Aorta (tissue), 5 donors: ENCODE measurements around the gene SLC2A4RG. TPM values are rescaled to one million over a fixed set of nuclear protein-coding genes. Genes with fewer than 3 reads are reported as not detected.

Experiments used
- ATAC-seq: fragments of 200-7000 bp; cut with Tn5 transposase; one replicate; pipeline ENCODE4 v1.9.1; 2022; ENCODE audit warnings: moderate library complexity; ENCODE audit not compliant: low FRiP score
- DNase-seq, 2 donors: peaks; one replicate each; pipeline ENCODE4 v3.0.0-alpha.2; 2020
- H3K27ac ChIP-seq, 2 donors: one replicate each; pipeline ENCODE4 v1.5.1; 2013; ENCODE audit warnings: low read length in 2 of 2, mild to moderate bottlenecking in 2 of 2, moderate library complexity in 2 of 2, control low read depth in 1 of 2, inconsistent platforms in 1 of 2, low read depth in 1 of 2
- H3K27me3 ChIP-seq, 2 donors: one replicate each; pipeline ENCODE4 v1.6.1; 2013; ENCODE audit warnings: control low read depth in 1 of 2, low read length in 1 of 2, mild to moderate bottlenecking in 1 of 2, moderate library complexity in 1 of 2; ENCODE audit not compliant: insufficient read depth in 2 of 2, control insufficient read depth in 1 of 2
- H3K36me3 ChIP-seq, 2 donors: one replicate each; pipeline ENCODE4 v1.6.1; 2013; ENCODE audit warnings: control low read depth in 1 of 2, low read length in 1 of 2, mild to moderate bottlenecking in 1 of 2; ENCODE audit not compliant: insufficient read depth in 2 of 2, control insufficient read depth in 1 of 2
- H3K4me1 ChIP-seq, 2 donors: one replicate each; pipeline ENCODE4 v1.6.1; 2013; ENCODE audit warnings: low read length in 2 of 2, control low read depth in 1 of 2, mild to moderate bottlenecking in 1 of 2, moderate library complexity in 1 of 2; ENCODE audit not compliant: insufficient read depth in 2 of 2, control insufficient read depth in 1 of 2
- H3K4me3 ChIP-seq, 2 donors: one replicate each; pipeline ENCODE4 v1.5.1; 2013; ENCODE audit warnings: low read length in 2 of 2, control low read depth in 1 of 2, mild to moderate bottlenecking in 1 of 2
- H3K9me3 ChIP-seq: one replicate; pipeline ENCODE4 v1.6.1; 2013; ENCODE audit warnings: mild to moderate bottlenecking, low read length; ENCODE audit not compliant: control insufficient read depth
- WGBS, 2 donors: extraction: QIAGEN DNeasy Blood & Tissue Kit; methylation state at CpG; one replicate each; pipeline ENCODE4 v1.1.7; 2013; 5-methylcytosine and 5-hydroxymethylcytosine counted together
- intact Hi-C, 2 donors: fragments of 100-400 bp; cut with DNase I; formaldehyde crosslinking; loops; one replicate each; pipeline versions ENCODE4 v1.14.2 to v1.15.0; 2022
- polyA plus RNA-seq, 2 donors: library from polyadenylated mRNA; stranded (reverse); fragments of 200-250 nt; gene quantifications; one replicate each; pipeline ENCODE4 v1.2.3, GENCODE V29; 2013
- total RNA-seq, 2 donors: library from RNA; stranded (reverse); fragmentation: NEBNext Ultra II Directional; extraction: Animal tissue kit (Norgen Biotek cat#: 25700); gene quantifications; one replicate each; pipeline ENCODE4 v1.2.1, GENCODE V29; 2021
- donor health status: healthy with polysubstance abuse.
- donor health status: Bipolar disorder and iron deficiency.
- donor health status: DM: no; HTN: no; CAD: no.
- donor health status: DM: no; HTN: no; CAD: no.
- donor health status: DM: yes; HTN: yes; CAD: no.

Gene SLC2A4RG
- total and polyA plus RNA-seq, 4 donors: 24.7 to 86.7 (median 61.2) TPM

GRCh38 chr20:63754008-63754407 lies 14.4 kb downstream of the SLC2A4RG start:
- Histone ChIP-seq H3K27me3 (no peaks in the 10 kb centered on the region), H3K4me1 (no peaks in the 10 kb centered on the region), H3K36me3 (no peaks in the 10 kb centered on the region), H3K9me3 (no peaks in the 10 kb centered on the region), H3K4me3 (no peak overlapping the region), H3K27ac (no peak overlapping the region)
- intact Hi-C loops: no loop called here
- WGBS, 2 donors: 82 to 85% methylated on average over 16 of the region's 16 CpGs
- ATAC-seq (no peak), DNase-seq (no peak)

DNA sequence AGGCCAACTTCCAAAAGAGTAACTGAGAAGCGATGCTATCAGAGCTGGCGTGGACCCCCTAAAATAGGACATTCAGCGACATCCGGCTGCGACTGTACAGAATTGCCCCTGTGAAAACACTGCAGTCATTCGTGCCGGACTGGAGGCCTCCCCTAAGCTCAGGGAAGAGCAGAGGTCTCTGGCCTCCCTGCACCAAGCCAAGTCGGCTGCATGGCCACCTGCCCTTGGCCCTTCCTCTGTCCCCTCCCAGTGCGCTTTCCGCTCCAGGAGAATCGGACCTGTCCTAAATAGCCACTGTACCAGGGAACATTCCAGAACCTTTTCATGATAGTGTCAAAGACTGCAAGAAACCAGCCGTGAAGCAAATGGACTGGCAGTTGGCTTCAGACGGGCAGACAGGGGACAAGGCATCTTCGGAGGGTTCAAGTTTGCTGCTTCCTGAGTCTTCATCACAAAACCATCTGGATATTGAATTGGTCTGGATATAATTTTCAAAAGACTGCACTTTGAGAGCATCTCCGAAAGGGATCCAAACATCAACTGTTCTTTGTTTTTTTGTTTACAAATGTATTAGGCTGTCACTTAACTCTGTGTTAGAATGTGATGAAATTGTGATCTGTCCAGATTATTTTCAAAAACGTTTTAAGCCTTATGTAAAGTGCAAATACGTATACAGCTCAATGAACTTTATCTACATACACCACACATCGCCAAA lies 16.5 kb downstream of the SLC2A4RG start:
- no peak for DNase-seq
- intact Hi-C loops: no loop called here
- no peaks in the 10 kb centered on the region for H3K4me1 ChIP-seq
- ATAC-seq: no peak
- WGBS, 2 donors: 83 to 84% methylated on average over 18 of the region's 18 CpGs
- no peaks in the 10 kb centered on the region for H3K9me3 ChIP-seq
- no peaks in the 10 kb centered on the region for H3K36me3 ChIP-seq
- no peak overlapping the region for H3K4me3 ChIP-seq
- H3K27ac ChIP-seq: no peak overlapping the region
- H3K27me3 ChIP-seq: no peaks in the 10 kb centered on the region

DNA sequence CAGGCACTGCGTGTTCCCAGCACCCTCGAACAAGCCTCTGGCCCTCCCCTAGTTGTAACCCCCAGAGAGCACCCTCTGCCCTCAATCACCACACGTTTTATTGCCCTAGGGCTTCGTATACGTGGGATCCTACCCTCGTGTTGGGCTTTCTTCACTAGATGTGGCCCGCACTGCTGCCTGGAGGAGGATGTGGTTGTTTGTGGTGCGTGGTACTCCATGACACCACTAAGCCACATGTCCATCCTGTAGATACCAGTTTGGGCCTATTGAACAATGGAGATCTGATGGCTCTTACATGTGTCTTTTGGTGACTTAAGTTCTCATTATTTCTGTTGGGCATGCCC lies 17.0 kb downstream of the SLC2A4RG start:
- peak in 1 of 2 donors; percentile 25 for DNase-seq
- no peaks in the 10 kb centered on the region for H3K27me3 ChIP-seq
- no peak for ATAC-seq
- H3K4me3 ChIP-seq: no peak overlapping the region
- no peaks in the 10 kb centered on the region for H3K4me1 ChIP-seq
- intact Hi-C loops: no loop called here
- H3K36me3 ChIP-seq: no peaks in the 10 kb centered on the region
- no peak overlapping the region for H3K27ac ChIP-seq
- 70 to 74% methylated on average over 8 of the region's 8 CpGs for WGBS, 2 donors
- H3K9me3 ChIP-seq: no peaks in the 10 kb centered on the region

GRCh38 chr20:63758152-63758551 lies 18.6 kb downstream of the SLC2A4RG start:
- 94 to 96% methylated on average over 5 to 7 of the region's 7 CpGs for WGBS, 2 donors
- no peaks in the 10 kb centered on the region for H3K9me3 ChIP-seq
- H3K4me1 ChIP-seq: no peaks in the 10 kb centered on the region
- H3K27me3 ChIP-seq: no peaks in the 10 kb centered on the region
- DNase-seq (no peak), ATAC-seq (no peak)
- intact Hi-C loops: no loop called here
- H3K36me3 ChIP-seq: no peaks in the 10 kb centered on the region
- no peak overlapping the region for H3K27ac ChIP-seq
- H3K4me3 ChIP-seq: no peak overlapping the region

GRCh38 chr20:63759377-63759901 lies 19.9 kb downstream of the SLC2A4RG start:
- H3K27me3 ChIP-seq: no peaks in the 10 kb centered on the region
- 88 to 89% methylated on average over 7 of the region's 7 CpGs for WGBS, 2 donors
- no peaks in the 10 kb centered on the region for H3K9me3 ChIP-seq
- ATAC-seq (no peak), DNase-seq (no peak)
- no peaks in the 10 kb centered on the region for H3K4me1 ChIP-seq
- H3K27ac ChIP-seq: no peak overlapping the region
- intact Hi-C loops: no loop called here
- H3K4me3 ChIP-seq: no peak overlapping the region
- no peaks in the 10 kb centered on the region for H3K36me3 ChIP-seq

- no peak overlapping the region for H3K4me3 ChIP-seq
- no peak for DNase-seq
- intact Hi-C loops: no loop called here
- no peak overlapping the region for H3K27ac ChIP-seq
- no peaks in the 10 kb centered on the region for H3K27me3 ChIP-seq
- no peaks in the 10 kb centered on the region for H3K9me3 ChIP-seq
- no peak for ATAC-seq
- WGBS, 2 donors: 85 to 88% methylated on average over 16 of the region's 16 CpGs
- H3K36me3 ChIP-seq: no peaks in the 10 kb centered on the region
- H3K4me1 ChIP-seq: no peaks in the 10 kb centered on the region
Observed at GRCh38 chr20:63765082-63765873, 25.7 kb downstream of the SLC2A4RG start.

- no peaks in the 10 kb centered on the region for H3K36me3 ChIP-seq
- H3K27ac ChIP-seq: no peak overlapping the region
- DNase-seq (no peak), ATAC-seq (no peak)
- H3K4me1 ChIP-seq: no peaks in the 10 kb centered on the region
- no peaks in the 10 kb centered on the region for H3K9me3 ChIP-seq
- 89 to 90% methylated on average over 7 of the region's 7 CpGs for WGBS, 2 donors
- no peaks in the 10 kb centered on the region for H3K27me3 ChIP-seq
- no peak overlapping the region for H3K4me3 ChIP-seq
- intact Hi-C loops: no loop called here
Observed at GRCh38 chr20:63765902-63766301, 26.3 kb downstream of the SLC2A4RG start.

DNA sequence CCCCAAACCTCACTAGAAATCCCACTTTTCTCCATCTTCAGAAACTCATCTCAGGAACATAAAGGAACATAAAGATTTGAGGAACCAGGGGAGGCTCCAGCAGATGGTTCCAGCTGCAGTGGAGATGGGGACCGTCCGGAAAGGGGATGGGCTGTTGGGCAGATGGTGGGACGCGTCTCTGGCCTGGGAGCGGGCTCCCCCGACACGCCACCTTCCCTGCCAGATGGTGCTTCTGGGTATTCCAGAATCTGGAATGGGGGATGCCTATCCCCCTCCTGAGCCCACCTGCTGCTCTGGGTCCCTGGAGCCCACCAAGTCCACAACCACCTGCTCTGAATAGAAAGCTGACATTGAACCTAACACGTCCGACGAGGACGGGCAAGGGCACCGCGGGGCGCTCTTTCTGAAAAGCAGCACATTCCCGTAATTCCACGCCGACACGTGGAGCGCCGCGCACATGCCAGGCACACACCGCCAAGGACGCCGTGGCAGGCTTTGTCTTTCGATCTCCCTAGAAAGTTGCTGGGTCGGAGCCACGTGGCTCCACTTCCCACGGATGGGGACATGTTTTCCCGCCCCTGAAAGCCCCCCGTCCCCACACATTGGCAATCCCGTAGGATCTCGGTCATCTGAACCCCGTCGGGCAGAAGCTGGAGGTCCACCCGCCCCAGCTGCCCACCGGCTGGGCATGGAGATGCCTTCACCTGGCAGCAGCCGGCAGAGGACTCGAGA lies 27.3 kb downstream of the SLC2A4RG start:
- H3K9me3 ChIP-seq: no peaks in the 10 kb centered on the region
- H3K4me3 ChIP-seq: no peak overlapping the region
- no peak overlapping the region for H3K27ac ChIP-seq
- no peaks in the 10 kb centered on the region for H3K27me3 ChIP-seq
- WGBS, 2 donors: 96 to 97% methylated on average over 37 to 38 of the region's 38 CpGs
- DNase-seq: no peak
- no peak for ATAC-seq
- intact Hi-C loops: no loop called here
- H3K4me1 ChIP-seq: no peaks in the 10 kb centered on the region
- H3K36me3 ChIP-seq: no peaks in the 10 kb centered on the region
